Measurements from ENCODE around the gene UBE2C.
"Not testable (repeated sequence)": the region's sequence is repeated elsewhere in the genome, so short reads cannot be mapped to it uniquely, and the experiment has no call there.

The UBE2C gene

DNA sequence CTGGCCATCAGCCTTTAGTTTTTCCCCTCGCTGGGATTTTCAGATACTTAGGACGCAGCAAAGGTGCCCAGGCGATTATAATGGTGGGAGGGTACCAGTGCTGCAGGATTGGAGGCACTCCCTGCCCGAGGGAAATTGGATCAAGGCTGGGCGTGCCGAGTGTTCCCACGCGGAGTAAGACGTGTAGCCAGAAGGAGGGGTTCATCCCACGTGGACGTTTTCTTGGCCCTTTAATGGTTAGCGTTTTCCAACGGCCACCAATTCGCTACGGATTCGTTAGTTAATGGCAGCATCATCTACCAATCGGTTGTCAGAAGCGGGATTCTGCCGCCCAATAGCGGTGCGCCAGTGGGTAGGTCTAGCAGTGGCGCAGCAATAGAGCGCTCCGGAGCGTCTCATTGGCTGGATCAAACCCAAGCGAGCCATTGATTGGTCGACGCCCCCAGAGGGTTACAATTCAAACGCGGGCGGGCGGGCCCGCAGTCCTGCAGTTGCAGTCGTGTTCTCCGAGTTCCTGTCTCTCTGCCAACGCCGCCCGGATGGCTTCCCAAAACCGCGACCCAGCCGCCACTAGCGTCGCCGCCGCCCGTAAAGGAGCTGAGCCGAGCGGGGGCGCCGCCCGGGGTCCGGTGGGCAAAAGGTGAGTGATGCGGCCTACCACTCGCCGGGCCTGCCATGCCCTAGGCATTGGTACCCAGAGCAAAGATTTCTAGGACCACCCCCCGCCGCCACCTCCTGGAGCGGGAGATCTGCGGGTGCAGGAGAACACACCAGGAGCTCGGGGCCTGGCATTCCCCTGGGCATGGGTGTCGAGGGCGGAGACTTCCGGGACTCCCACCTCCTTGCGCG, at the start of gene UBE2C:
Gene UBE2C, plus strand, starts transcription at position 488 of the 849 bp plus-strand sequence. Its CDS starts 52 bp downstream, at position 540.
- peak; percentile 99 for DNase-seq

DNA sequence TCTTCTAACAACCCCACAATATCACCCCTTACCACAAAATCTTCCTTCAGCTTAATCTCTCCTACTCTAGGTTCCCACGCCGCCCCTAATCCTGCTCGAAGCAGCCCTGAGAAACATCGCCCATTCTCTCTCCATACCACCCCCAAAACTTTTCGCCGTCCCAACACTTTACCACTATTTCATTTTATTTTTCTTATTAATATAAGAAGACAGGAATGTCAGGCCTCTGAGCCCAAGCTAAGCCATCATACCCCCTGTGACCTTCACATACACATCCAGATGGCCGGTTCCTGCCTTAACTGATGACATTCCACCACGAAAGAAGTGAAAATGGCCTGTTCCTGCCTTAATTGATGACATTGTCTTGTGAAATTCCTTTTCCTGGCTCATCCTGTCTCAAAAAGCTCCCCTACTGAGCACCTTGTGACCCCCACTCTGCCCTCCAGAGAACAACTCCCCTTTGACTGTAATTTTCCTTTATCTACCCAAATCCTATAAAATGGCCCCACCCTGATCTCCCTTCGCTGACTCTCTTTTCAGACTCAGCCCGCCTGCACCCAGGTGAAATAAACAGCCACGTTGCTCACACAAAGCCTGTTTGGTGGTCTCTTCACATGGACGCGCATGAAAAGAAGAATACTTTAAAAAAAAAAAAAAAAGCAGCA, 47.7 kb upstream of the UBE2C start:
- not testable (repeated sequence) for DNase-seq

DNA sequence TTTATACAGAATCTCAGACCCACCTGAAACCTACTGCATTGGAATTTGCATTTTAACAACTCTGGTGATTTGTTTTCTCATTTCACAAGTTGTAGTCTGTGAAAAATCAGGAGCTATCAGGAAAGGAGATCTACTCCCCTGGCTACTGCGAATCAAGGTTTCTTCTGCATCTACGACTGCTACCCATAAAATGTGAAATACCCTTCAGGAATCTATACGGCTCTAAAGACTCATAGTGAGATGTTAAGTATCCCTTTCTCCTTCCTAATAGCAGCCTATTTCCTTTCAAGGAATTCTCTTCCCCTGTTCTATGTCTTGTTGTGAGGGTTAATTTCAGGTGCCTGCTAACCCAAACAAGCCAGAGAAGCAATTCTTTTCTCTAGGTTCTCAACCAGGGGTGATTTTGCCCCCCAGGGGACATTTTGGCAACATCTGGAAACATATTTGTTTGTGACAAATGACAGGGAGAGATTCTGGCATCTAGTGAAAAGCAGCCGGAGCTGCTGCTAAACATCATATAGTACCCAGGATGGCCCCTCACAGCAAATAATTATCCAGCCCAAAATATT, 47.1 kb upstream of the UBE2C start:
- no peak for DNase-seq

- DNase-seq = no peak
Observed at GRCh38 chr20:45765980-45766379, 46.5 kb upstream of the UBE2C start.

DNA sequence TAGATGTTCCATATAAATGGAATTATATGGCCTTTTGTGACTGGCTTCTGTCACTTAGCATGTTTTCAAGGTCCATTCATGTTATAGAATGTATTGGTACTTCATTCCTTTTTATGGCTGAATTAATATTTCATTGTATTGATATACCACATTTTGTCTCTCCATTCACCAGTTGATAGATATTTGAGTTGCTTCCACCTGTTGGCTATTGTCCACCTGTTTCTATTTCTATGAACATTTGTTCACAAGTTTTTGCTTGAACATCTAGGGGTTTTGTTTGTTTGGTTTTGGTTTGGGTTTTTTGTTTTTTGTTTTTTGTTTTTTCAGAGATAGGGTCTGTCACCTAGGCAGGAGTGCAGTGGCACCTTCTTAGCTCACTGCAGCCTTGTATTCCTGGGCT, 44.0 kb upstream of the UBE2C start:
- no peak for DNase-seq

DNA sequence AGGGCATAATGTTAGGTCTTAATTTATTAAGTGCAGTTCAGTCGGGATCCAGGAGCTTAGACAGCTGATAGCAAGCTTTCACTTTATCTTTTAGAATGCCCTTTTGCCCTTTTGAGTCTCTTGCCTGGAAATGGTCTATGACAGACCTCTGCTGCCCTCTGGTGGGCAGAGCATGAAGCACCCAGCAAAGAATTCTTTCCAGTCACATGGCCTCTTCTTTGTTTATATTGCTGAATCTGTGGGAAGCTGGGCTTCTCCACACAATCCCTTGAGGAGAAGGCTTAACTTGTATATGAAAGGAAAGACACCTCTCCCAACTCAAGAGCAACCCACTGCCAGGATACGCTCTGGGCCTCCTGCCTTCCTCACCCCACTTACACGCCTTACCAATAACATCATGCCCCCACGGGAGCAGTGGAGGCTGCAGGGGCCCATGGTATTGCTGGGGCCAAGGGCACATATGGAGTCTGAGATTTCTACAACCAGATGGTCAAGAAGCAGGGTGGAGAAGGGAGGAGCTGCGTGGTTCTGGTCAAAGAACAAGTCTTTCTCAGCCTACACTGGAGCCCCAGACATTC, 41.2 kb upstream of the UBE2C start:
- peak; percentile 91 for DNase-seq

- DNase-seq = no peak
Observed at GRCh38 chr20:45772693-45773092, 39.8 kb upstream of the UBE2C start.

DNA sequence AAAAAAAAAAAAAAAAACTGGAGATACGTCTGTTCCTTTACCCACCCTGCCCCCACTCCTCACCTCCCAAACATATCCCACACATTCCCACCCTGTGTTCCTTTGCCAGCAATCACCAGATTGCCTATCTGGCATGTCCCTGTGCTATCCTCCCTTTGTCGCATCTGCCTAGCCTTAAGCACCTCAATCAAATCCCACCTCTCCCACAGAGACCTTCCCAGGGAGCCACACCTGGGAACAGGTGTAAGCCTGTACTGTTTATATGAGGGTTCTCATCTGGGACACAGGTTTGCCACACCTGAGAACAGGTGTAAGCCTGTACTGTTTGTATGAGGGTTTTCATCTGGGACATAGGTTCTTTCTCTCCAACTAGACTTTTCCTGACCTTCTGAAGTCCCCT, 37.5 kb upstream of the UBE2C start:
- no peak for DNase-seq

GRCh38 chr20:45775411-45775810, 37.0 kb upstream of the UBE2C start:
- no peak for DNase-seq

DNA sequence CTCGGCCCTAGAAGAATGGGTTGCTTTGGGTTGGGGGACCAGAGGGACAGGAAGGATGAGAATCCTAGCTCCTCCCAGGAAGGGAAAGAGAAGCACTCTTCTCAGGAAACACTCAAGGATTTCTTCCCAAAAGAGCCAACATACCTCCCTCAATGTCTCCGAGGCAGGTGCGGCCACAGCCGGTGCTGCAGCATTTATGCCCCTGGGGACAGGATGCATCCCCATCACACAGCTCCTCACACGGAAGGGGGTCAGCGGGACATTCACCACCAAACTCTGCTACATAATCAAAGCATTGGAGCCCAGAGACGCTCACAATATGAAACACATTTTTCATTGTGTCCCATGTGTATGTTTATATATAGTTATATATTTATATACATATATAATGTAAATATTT, 35.5 kb upstream of the UBE2C start:
- DNase-seq = no peak

DNA sequence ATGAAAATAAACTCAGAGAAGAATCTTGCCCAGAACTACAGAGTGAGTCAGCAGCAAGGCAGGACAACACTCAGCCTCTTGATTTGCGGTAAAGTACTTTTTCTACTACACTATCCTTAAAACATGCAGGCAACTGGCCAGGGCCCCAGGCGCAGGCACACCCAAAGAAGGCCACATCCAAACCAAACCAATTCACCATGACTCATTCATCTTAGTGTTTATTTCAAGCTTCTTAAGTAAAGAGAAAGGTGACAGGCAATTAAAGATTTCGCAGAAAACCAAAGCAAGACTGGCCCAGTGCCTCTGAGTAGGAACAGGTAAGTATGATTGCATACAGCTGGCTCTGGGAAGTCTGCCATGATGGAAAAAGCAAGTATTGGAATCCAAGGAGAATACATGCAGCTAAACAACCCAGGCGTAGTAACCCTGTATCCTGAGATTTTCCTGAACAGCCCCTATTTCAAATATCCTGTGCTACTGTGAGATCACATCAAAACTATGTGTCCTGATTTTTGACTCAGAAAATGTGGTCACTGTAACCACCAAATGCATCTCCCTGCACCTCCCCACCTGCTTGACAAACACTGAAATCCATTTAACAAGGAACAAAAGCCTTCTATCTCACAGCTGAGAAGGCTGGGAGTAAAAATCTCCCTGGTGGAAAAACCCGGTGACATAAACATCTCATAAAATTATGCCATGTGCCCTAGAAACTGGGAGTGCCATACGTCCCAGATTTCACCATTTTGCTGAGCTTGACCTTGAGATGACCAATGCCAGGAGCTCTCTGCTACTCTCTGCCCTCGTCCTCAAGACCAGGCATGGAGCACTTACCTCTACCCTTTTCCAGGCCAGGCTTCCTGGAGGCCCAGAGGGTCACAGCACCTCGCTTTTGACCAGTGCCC, 33.2 kb upstream of the UBE2C start:
- DNase-seq = peak; percentile 87

DNA sequence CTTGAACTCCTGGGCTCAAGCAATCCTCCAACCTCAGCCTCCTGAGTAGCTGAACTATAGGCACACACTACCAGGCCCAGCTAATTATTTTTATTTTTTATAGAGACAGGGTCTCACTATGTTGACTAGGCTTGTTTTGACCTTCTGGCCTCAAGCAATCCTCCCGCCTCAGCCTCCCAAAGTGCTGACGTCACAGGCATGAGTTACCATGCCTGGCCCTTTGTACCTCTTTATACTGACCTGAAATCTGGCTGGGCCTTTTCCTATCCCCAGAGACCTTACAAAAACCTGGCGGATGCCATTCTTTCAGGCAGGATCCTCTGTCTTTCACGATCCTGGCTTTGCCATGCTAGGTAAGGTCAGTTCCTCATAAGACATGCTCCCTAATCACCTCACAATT, 32.3 kb upstream of the UBE2C start:
- no peak for DNase-seq

GRCh38 chr20:45781391-45781931, 31.0 kb upstream of the UBE2C start:
- DNase-seq = no peak

DNA sequence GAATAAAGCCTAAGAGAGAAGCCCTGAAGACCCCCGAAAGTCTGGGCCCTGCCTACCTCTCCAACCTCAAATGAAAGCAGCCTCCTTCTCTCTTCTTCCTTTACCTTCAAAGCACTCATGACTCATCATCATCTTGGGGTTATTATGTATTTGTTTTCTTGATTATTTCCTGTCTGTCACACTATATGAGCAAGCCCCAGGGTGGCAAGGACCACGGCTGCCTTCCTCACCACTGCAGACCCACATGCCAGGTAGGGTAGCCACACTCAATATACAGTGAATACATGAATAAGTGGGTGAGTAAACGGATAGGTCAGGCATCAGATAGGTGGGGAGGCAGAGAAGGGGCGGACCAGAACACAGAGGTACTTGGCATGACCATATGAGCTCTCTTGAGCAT, 29.6 kb upstream of the UBE2C start:
- no peak for DNase-seq

DNA sequence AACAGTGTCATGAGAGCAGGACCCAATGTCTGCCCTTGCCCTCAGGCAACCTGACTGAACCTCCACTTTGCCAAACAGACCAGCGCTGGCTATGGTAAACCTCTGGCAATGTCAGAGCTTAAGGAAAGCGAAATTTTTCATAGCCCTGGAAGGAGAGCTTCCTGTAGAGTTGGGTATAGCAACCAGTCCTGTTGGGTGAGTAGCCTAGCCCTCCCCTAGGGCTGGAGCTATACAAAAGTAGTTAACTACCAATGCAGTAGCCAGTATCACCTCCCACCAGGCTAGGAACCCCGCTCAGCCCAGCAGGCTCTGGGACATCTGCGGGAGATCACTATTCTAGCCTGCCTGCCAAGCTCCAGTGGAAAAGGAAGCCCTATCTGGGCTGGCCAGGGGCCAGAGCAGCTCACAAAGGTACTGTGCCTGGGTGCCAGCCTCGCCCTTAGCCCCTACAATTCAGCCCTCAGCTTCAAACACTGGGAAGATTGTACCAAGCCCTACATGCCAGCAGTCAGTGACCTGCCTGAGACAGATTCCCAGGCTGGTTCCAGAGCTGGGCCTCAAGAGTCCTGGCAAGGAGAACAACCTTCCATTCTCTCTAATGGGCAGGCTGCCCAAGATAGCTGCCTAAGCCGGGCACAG, 28.7 kb upstream of the UBE2C start:
- no peak for DNase-seq

GRCh38 chr20:45788351-45788750, 24.1 kb upstream of the UBE2C start:
- no peak for DNase-seq

- no peak for DNase-seq
Observed at GRCh38 chr20:45792317-45793118, 19.9 kb upstream of the UBE2C start.

DNA sequence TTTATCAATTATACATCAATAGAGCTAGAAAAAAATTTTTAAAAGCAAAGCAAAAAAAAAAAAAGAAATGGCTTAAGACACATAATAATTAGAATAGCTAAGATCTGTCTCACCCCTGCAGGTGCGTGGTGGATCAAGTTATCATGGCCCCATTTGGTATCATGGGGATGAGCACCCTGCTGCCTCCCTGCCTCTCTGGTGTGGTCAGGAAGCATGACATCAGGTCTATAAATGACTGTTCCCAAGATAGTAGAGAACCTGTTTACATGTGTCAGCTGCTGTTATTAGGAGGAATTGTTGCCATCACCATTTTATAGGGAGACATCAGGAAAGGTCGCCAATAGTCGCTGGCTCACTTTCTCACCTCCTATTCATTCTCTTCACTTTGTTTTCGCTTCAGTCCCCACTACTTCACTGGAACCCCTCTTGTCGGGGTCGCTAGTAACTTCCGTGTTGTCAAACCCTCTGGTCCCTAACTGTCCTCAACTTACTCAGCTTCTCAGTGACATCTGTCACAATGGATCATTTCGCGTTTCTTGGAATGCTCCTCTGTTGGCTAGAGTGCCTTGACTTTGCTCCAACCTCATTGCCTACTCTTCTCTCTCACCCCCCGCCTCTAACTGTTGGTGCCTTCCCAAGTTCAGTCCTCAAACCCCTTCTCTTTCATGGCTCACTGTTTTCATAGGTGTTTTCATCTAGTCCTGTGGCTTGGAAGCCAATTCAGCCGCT, 15.9 kb upstream of the UBE2C start:
- no peak for DNase-seq

DNA sequence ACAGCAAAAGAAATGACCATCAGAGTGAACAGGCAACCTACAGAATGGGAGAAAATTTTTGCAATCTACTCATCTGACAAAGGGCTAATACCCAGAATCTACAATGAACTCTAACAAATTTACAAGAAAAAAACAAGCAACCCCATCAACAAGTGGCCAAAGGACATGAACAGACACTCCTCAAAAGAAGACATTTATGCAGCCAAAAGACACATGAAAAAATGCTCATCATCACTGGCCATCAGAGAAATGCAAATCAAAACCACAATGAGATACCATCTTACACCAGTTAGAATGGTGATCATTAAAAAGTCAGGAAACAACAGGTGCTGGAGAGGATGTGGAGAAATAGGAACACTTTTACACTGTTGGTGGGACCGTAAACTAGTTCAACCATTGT, 14.9 kb upstream of the UBE2C start:
- DNase-seq = not testable (repeated sequence)

DNA sequence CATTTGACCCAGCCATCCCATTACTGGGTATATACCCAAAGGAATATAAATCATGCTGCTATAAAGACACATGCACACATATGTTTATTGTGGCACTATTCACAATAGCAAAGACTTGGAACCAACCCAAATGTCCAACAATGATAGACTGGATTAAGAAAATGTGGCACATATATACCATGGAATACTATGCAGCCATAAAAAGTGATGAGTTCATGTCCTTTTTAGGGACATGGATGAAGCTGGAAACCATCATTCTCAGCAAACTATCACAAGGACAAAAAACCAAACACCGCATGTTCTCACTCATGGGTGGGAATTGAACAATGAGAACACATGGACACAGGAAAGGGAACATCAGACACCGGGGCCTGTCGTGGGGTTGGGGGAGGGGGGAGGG, 14.5 kb upstream of the UBE2C start:
- not testable (repeated sequence) for DNase-seq

All from islet precursor cell (in vitro differentiated cells).